H1 (cell line): ENCODE data around the gene C1orf21. TPM values are rescaled to one million over a fixed set of nuclear protein-coding genes. Genes with fewer than 3 reads are reported as not detected.

Source experiments
- NRF1 ChIP-seq: IDR thresholded peaks from 2 replicates; pipeline ENCODE4 v1.6.1; 2011; ENCODE audit warnings: mild to moderate bottlenecking, low read depth, low read length, improper control_type of control experiment
- polyA plus RNA-seq, 7 experiments: library from polyadenylated mRNA; depleted of rRNA in 3 of 7; stranded (reverse) in 5 of 7; unstranded in 2 of 7; fragments of >200 nt in 5 of 7; fragments of 200-250 nt in 2 of 7; gene quantifications; 1 replicate in 5 of 7; 2 replicates in 1 of 7; 4 replicates in 1 of 7; pipeline versions ENCODE4 v1.2.1 to v1.2.3, GENCODE V29; 2011 to 2013; ENCODE audit warnings: missing spikeins in 2 of 7, mixed read lengths in 2 of 7
- total RNA-seq: library from RNA; stranded (reverse); fragmentation: NEBNext Ultra II Directional; extraction: Animal tissue kit (Norgen Biotek cat#: 25700); gene quantifications from 2 replicates; pipeline ENCODE4 v1.2.1, GENCODE V29; 2021

C1orf21 gene
- total and polyA plus RNA-seq, 2 of the 8 experiments (the other 6 are each of a cell fraction or from before 2014, with no cell fraction given): 16.6 to 51.0 TPM

GRCh38 chr1:184483101-184483683, 96.4 kb downstream of the C1orf21 start (continued):
- no peak for TF ChIP-seq NRF1
